Motor neuron (in vitro differentiated cells): ENCODE results near the gene DEGS2. TPM values are rescaled to one million over a fixed set of nuclear protein-coding genes. Genes with fewer than 3 reads are reported as not detected.

Experiments used
- ATAC-seq, 8 experiments: fragments of 200-7000 bp; cut with Tn5 transposase; replicated peaks in 6 of 8; 2 replicates each; pipeline ENCODE4 v1.8.0; 2021; ENCODE audit warnings: mild to moderate bottlenecking in 8 of 8, moderate library complexity in 8 of 8
- H3K27ac ChIP-seq, 2 donors: fragments of 250-450 bp; sonication (Bioruptor Pico); 2 replicates each; pipeline ENCODE4 v1.9.0; 2021; ENCODE audit warnings: antibody characterized with exemption in 2 of 2, mild to moderate bottlenecking in 2 of 2, moderate library complexity in 1 of 2
- H3K4me1 ChIP-seq, 2 donors: fragments of 250-450 bp; sonication (Bioruptor Pico); replicated peaks in 1 of 2; 2 replicates each; pipeline ENCODE4 v1.6.1; 2021; ENCODE audit warnings: antibody characterized with exemption in 2 of 2, mild to moderate bottlenecking in 2 of 2, moderate library complexity in 1 of 2
- H3K4me3 ChIP-seq, 5 donors: fragments of 250-450 bp; sonication (Bioruptor Pico); 2 replicates each; pipeline ENCODE4 v1.9.0; 2021; ENCODE audit warnings: antibody characterized with exemption in 5 of 5, mild to moderate bottlenecking in 5 of 5, moderate library complexity in 4 of 5
- WGBS, 10 experiments: fragments of 450-650 bp; shearing (Covaris generic); methylation state at CpG; one replicate each; pipeline ENCODE4 v1.0.0; 2022; 5-methylcytosine and 5-hydroxymethylcytosine counted together
- in situ Hi-C, 9 experiments: fragments of 400-800 bp; cut with MboI; loops; one replicate each; pipeline ENCODE4 v1.15.0; 2021; ENCODE audit warnings: low sequenced_read_pairs in 9 of 9, low pct_unique_long_range_greater_than_20kb in 2 of 9; ENCODE audit not compliant: unreplicated experiment in 9 of 9
- total RNA-seq, 8 experiments: library from RNA; unstranded; fragments of 300-600 nt; gene quantifications; 2 replicates each; pipeline versions ENCODE4 v1.2.3 to v1.2.4, GENCODE V29; 2022

DEGS2 gene
- total RNA-seq, 8 experiments from 2014 or later: 0.25 to 1.3 (median 0.65) TPM

DNA sequence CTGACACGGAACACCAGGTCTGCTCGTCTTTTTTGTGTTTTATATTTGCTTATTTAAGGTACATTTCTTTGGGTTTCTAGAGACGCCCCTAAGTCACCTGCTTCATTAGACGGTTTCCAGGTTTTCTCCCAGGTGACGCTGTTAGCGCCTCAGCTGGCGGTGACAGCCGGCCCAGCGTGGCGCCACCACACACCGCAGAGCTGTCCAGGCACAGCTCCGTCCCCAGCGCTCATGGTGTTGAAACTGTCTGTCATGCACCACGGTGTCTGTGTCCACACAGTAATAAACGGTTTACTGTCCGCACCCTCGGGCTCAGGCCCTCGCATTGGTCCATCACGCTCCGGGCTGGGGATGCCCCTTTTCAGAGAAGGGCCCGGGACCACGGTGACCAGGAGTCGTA is 15.5 kb downstream of the DEGS2 start:
- no peak overlapping the region for H3K27ac ChIP-seq
- in situ Hi-C loops: no loop called here

GRCh38 chr14:100143523-100143922 is 15.9 kb downstream of the DEGS2 start:
- in situ Hi-C loops: no loop called here
- Histone ChIP-seq H3K27ac (no peak overlapping the region), H3K4me1 (peaks cover 3 to 17% of the 10 kb centered on the region in 2 donors), H3K4me3 (no peak overlapping the region)
- ATAC-seq: no peak
- WGBS, 10 experiments: 86 to 100% (median 92%) methylated on average over 2 to 9 of the region's 18 CpGs; no CpG with 5 or more reads in 6 of the 10 experiments

More for the DNA sequence above, 15.5 kb downstream of the DEGS2 start:
- H3K4me3 ChIP-seq: no peak overlapping the region
- ATAC-seq: no peak
- H3K4me1 ChIP-seq: peaks cover 3 to 17% of the 10 kb centered on the region in 2 donors
- 57 to 100% (median 95%) methylated on average over 2 to 15 of the region's 23 CpGs; no CpG with 5 or more reads in 3 of the 10 experiments for WGBS, 10 experiments

DNA sequence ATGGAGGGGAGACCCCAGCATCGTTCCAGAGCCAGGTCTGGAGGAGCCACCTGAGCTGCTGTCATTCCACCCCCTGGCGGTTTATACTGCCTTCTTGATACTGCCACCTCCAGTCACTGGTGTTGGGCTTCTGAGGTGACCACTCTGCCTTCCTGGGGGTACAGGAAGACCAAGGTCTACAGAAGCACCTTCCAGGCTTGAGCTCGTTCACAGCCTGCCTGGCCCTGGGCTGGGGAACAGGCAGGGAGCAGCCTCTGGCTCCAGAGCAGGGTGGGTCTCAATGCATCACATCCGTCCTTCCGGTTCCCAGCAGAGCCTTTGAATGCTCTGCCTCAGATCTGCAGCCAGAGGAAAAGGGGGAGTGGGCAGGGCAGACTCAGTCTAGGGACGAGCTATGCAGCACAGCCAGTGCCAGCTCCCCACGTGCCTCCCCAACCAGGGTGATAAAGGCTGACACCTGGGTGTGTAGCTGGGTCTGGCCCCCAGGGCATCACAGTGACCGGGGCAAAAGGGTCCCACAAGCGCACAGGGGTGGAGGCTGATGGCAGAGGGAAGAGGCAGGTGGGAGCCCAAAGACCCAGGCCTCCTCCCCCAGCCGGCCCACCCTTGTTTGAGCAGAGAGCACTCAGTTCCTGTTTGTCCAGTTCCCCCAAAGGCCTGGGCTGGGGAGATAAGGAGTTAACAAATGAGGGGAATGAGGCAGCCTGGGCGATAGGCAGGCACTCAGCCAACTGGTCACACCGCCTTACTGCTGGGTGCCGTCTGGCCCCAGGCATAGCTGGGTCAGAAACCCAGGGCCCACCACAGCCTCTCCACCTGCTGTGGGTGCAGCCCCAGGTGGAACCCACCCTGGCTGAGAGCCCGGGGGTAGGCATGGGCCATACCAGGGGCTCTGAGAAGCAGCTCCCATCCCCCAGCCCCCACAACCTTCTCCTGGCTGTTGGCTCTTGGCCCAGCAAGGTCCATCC is 17.1 kb downstream of the DEGS2 start:
- in situ Hi-C loops: no loop called here
- Histone ChIP-seq H3K4me1 (peaks cover 3 to 17% of the 10 kb centered on the region in 2 donors), H3K4me3 (no peak overlapping the region), H3K27ac (no peak overlapping the region)
- WGBS, 10 experiments: 80 to 93% (median 90%) methylated on average over 1 to 3 of the region's 14 CpGs; no CpG with 5 or more reads in 5 of the 10 experiments
- peak in 4 of 8 experiments; percentile 17 to 79 (median 50) for ATAC-seq

- no peak overlapping the region for H3K4me3 ChIP-seq
- no CpG with 5 or more reads among the region's 7 CpGs for WGBS, 10 experiments
- peak overlapping the region in 1 of 2 donors; percentile 33 for H3K27ac ChIP-seq
- peaks cover 3 to 17% of the 10 kb centered on the region in 2 donors for H3K4me1 ChIP-seq
- no peak for ATAC-seq
- in situ Hi-C loops: no loop called here
Observed at GRCh38 chr14:100141098-100141497, 18.3 kb downstream of the DEGS2 start.

GRCh38 chr14:100140452-100141078 is 18.9 kb downstream of the DEGS2 start:
- H3K4me3 ChIP-seq: no peak overlapping the region
- 20 to 87% (median 50%) methylated on average over 2 to 8 of the region's 16 CpGs; no CpG with 5 or more reads in 6 of the 10 experiments for WGBS, 10 experiments
- peaks cover 3 to 17% of the 10 kb centered on the region in 2 donors for H3K4me1 ChIP-seq
- in situ Hi-C loops: no loop called here
- peak overlapping the region in 1 of 2 donors; percentile 33 for H3K27ac ChIP-seq
- peak in 5 of 8 experiments; percentile 61 to 81 (median 78) for ATAC-seq

- H3K4me1 ChIP-seq: peaks cover 3 to 17% of the 10 kb centered on the region in 2 donors
- 60 to 100% (median 100%) methylated on average over 1 to 3 of the region's 13 CpGs; no CpG with 5 or more reads in 4 of the 10 experiments for WGBS, 10 experiments
- no peak overlapping the region for H3K4me3 ChIP-seq
- ATAC-seq: no peak
- H3K27ac ChIP-seq: no peak overlapping the region
- in situ Hi-C loops: no loop called here
Observed at GRCh38 chr14:100138955-100139354, 20.5 kb downstream of the DEGS2 start.

DNA sequence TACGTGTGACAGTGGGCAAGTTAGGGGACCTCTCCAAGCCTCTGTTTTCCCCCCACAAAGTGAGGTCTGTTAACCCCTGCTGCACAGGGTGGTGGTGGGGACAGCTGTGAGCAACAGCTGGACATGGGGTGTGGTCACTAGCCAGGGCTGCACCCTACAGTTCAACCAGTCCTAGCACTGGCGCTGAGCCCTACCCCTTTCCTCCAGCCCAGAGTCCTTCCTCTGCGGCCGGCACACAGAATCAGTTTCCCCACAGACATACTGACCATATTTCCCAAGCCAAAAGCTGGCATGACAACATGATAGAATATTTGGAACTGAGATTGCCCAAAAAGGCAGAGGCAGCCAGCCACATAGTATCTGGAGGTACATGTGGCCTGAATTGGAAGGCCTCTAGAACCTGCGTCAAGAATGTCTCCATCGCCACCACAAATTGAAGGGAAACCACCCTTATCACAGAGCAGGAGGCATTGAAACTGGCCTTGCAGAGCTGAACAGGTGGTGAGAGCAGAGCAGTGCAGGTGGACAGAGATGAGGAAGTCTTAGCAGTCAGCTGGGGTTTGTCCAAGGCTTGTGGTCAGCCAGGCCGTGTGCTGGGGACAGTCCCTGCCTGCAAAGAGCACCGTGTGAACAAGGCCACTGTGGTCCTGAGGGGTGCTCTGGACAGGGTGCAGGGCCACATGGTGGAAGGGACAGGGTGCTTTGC is 21.2 kb downstream of the DEGS2 start:
- no peak overlapping the region for H3K4me3 ChIP-seq
- in situ Hi-C loops: no loop called here
- H3K27ac ChIP-seq: no peak overlapping the region
- peaks cover 3 to 17% of the 10 kb centered on the region in 2 donors for H3K4me1 ChIP-seq
- WGBS, 10 experiments: 87 to 100% (median 100%) methylated on average over 1 to 3 of the region's 8 CpGs; no CpG with 5 or more reads in 6 of the 10 experiments
- ATAC-seq: no peak

GRCh38 chr14:100137173-100137572 is 22.3 kb downstream of the DEGS2 start:
- peaks cover 3 to 17% of the 10 kb centered on the region in 2 donors for H3K4me1 ChIP-seq
- WGBS, 10 experiments: 100% methylated on average over 5 of the region's 8 CpGs; no CpG with 5 or more reads in 9 of the 10 experiments
- in situ Hi-C loops: no loop called here
- ATAC-seq: no peak
- H3K27ac ChIP-seq: no peak overlapping the region
- H3K4me3 ChIP-seq: no peak overlapping the region

DNA sequence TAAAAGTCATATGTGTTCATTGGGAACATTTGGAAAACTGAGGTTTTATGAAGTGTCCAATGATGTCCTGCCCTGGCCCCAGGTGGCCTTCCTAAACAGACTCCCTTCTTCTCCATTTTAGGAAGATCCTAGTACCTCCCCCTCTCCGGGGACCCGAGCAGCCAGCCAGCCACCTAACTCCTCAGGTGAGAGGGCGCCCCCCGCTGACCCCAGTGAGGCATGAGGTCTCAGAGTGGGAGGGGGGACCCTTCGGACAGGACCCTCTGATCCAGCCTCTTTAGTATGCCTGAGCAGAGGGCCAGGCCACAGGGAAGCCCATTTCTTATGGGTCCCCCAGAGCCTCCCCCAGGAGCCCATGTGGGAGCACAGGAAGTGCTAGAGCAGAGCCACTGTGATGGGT is 23.7 kb downstream of the DEGS2 start:
- no peak for ATAC-seq
- WGBS, 10 experiments: 40 to 92% (median 85%) methylated on average over 2 to 4 of the region's 5 CpGs; no CpG with 5 or more reads in 7 of the 10 experiments
- Histone ChIP-seq H3K4me1 (peaks cover 2 to 11% of the 10 kb centered on the region in 2 donors), H3K27ac (no peak overlapping the region), H3K4me3 (no peak overlapping the region)
- in situ Hi-C loops: no loop called here

GRCh38 chr14:100135073-100135472 is 24.4 kb downstream of the DEGS2 start:
- in situ Hi-C loops: no loop called here
- H3K4me1 ChIP-seq: peaks cover 0 to 4% of the 10 kb centered on the region in 2 donors
- no peak overlapping the region for H3K4me3 ChIP-seq
- 85 to 100% (median 90%) methylated on average over 1 to 6 of the region's 9 CpGs; no CpG with 5 or more reads in 3 of the 10 experiments for WGBS, 10 experiments
- no peak overlapping the region for H3K27ac ChIP-seq
- ATAC-seq: no peak

DNA sequence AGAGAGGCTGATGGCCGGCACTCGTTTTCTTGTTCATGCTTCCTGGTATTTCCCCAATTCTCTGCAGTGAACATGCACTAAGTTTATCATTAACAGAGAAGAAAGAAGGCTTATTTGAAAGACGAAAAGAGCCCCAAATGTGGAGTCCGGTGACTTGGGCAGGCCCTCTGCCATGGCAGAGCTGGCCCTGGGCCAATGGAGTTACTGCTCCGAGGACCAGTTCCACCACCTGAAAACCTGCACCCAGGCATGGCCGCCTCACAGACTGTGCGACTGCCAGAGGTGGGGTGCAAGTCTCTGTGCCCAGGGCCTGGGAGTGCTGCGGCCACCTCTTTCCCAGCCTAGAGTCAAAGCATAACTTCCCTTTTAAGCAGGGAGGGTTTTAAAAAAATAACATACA is 24.9 kb downstream of the DEGS2 start:
- in situ Hi-C loops: no loop called here
- H3K27ac ChIP-seq: no peak overlapping the region
- 58 to 100% (median 66%) methylated on average over 1 to 7 of the region's 8 CpGs; no CpG with 5 or more reads in 6 of the 10 experiments for WGBS, 10 experiments
- no peak for ATAC-seq
- no peaks in the 10 kb centered on the region for H3K4me1 ChIP-seq
- no peak overlapping the region for H3K4me3 ChIP-seq

- in situ Hi-C loops: no loop called here
- ATAC-seq: peak in 3 of 8 experiments; percentile 20 to 40 (median 38)
- Histone ChIP-seq H3K4me1 (no peaks in the 10 kb centered on the region), H3K27ac (no peak overlapping the region), H3K4me3 (no peak overlapping the region)
- WGBS, 10 experiments: 20 to 100% (median 97%) methylated on average over 1 to 4 of the region's 12 CpGs; no CpG with 5 or more reads in 6 of the 10 experiments
Observed at GRCh38 chr14:100132903-100133510, 26.4 kb downstream of the DEGS2 start.
